CD14-positive monocyte (primary cell): ENCODE results near the gene TTC16. TPM values are rescaled to one million over a fixed set of nuclear protein-coding genes. Genes with fewer than 3 reads are reported as not detected.

Source experiments
- DNase-seq, 3 donors: peaks; one replicate each; pipeline ENCODE4 v3.0.0-alpha.2; 2011 to 2022
- H2AFZ ChIP-seq: 2 replicates; pipeline ENCODE4 v1.6.0; 2012; ENCODE audit warnings: mild to moderate bottlenecking, low read depth, low read length, inconsistent platforms; ENCODE audit not compliant: insufficient read depth, poor library complexity, severe bottlenecking
- H3K27ac ChIP-seq, 2 donors: 1 replicate in 1 of 2; 2 replicates in 1 of 2; pipeline ENCODE4 v1.5.1; 2012 to 2013; ENCODE audit warnings: low read length in 2 of 2, control low read depth in 1 of 2, inconsistent platforms in 1 of 2, low read depth in 1 of 2, mild to moderate bottlenecking in 1 of 2
- H3K27me3 ChIP-seq, 2 donors: one replicate each; pipeline versions ENCODE4 v1.6.0 to v1.6.1; 2011 to 2013; ENCODE audit warnings: low read length in 2 of 2; ENCODE audit not compliant: control insufficient read depth in 2 of 2, insufficient read depth in 2 of 2
- H3K36me3 ChIP-seq, 2 donors: replicated peaks in 1 of 2; 1 replicate in 1 of 2; 2 replicates in 1 of 2; pipeline versions ENCODE4 v1.5.1 to v1.6.1; 2012 to 2013; ENCODE audit warnings: low read length in 2 of 2, control low read depth in 1 of 2, inconsistent platforms in 1 of 2, mild to moderate bottlenecking in 1 of 2; ENCODE audit not compliant: insufficient read depth in 2 of 2, control insufficient read depth in 1 of 2
- H3K4me1 ChIP-seq, 2 donors: 1 replicate in 1 of 2; 2 replicates in 1 of 2; pipeline versions ENCODE4 v1.5.1 to v1.6.1; 2012 to 2013; ENCODE audit warnings: low read length in 2 of 2, control low read depth in 1 of 2, inconsistent platforms in 1 of 2, mild to moderate bottlenecking in 1 of 2, moderate library complexity in 1 of 2; ENCODE audit not compliant: insufficient read depth in 2 of 2, control insufficient read depth in 1 of 2
- H3K4me2 ChIP-seq: replicated peaks from 2 replicates; pipeline ENCODE3; 2012; ENCODE audit warnings: low read length, moderate library complexity, mild to moderate bottlenecking; ENCODE audit not compliant: poor library complexity, severe bottlenecking; ENCODE audit errors: extremely low read depth
- H3K4me3 ChIP-seq, 3 experiments: fragments of 200-600 bp in 1 of 3; sonication (generic) in 1 of 3; replicated peaks in 1 of 3; 1 replicate in 2 of 3; 2 replicates in 1 of 3; pipeline ENCODE4 v1.5.1; 2011 to 2013; ENCODE audit warnings: low read length in 3 of 3, mild to moderate bottlenecking in 3 of 3, control low read depth in 2 of 3, low read depth in 2 of 3, inconsistent platforms in 1 of 3, moderate library complexity in 1 of 3
- H3K79me2 ChIP-seq: 2 replicates; pipeline ENCODE4 v1.6.0; 2012; ENCODE audit warnings: mild to moderate bottlenecking, control low read depth, inconsistent platforms, low read length, moderate library complexity; ENCODE audit not compliant: insufficient read depth
- H3K9ac ChIP-seq: 2 replicates; pipeline ENCODE4 v1.6.0; 2017; ENCODE audit warnings: low read length, mild to moderate bottlenecking; ENCODE audit not compliant: insufficient read depth, poor library complexity, severe bottlenecking
- H3K9me3 ChIP-seq, 2 donors: replicated peaks in 1 of 2; 1 replicate in 1 of 2; 2 replicates in 1 of 2; pipeline versions ENCODE4 v1.5.1 to v1.6.1; 2012 to 2013; ENCODE audit warnings: low read length in 2 of 2, control low read depth in 1 of 2; ENCODE audit not compliant: control insufficient read depth in 1 of 2, insufficient read depth in 1 of 2
- H4K20me1 ChIP-seq: 2 replicates; pipeline ENCODE4 v1.6.0; 2012; ENCODE audit warnings: mild to moderate bottlenecking, low read length, control low read depth, moderate library complexity; ENCODE audit not compliant: insufficient read depth
- H3K27ac Mint-ChIP-seq, 7 donors: one replicate each; pipeline ENCODE4 v1.8.0; 2020; ENCODE audit warnings: mild to moderate bottlenecking in 7 of 7, mixed read lengths in 7 of 7, moderate library complexity in 6 of 7, inconsistent platforms in 2 of 7
- H3K27me3 Mint-ChIP-seq, 3 donors: one replicate each; pipeline ENCODE4 v1.8.0; 2021 to 2022; ENCODE audit warnings: low read depth in 3 of 3, mild to moderate bottlenecking in 3 of 3, mixed read lengths in 3 of 3, moderate library complexity in 3 of 3, inconsistent platforms in 1 of 3
- H3K36me3 Mint-ChIP-seq, 2 donors: one replicate each; pipeline ENCODE4 v1.8.0; 2020; ENCODE audit warnings: mixed read lengths in 2 of 2, inconsistent platforms in 1 of 2, mild to moderate bottlenecking in 1 of 2
- H3K4me1 Mint-ChIP-seq: one replicate; pipeline ENCODE4 v1.8.0; 2020; ENCODE audit warnings: mild to moderate bottlenecking, mixed read lengths
- H3K4me3 Mint-ChIP-seq, 2 donors: one replicate each; pipeline ENCODE4 v1.8.0; 2020; ENCODE audit warnings: mild to moderate bottlenecking in 2 of 2, mixed read lengths in 2 of 2, moderate library complexity in 1 of 2
- H3K9me3 Mint-ChIP-seq, 7 donors: one replicate each; pipeline ENCODE4 v1.8.0; 2020 to 2022; ENCODE audit warnings: mixed read lengths in 7 of 7, mild to moderate bottlenecking in 6 of 7, moderate library complexity in 6 of 7, inconsistent platforms in 2 of 7
- CTCF ChIP-seq: fragments of 200-600 bp; IDR thresholded peaks from one replicate; pipeline ENCODE4 v1.8.0; 2022; ENCODE audit warnings: antibody characterized with exemption, mild to moderate bottlenecking
- WGBS: methylation state at CpG from one replicate; pipeline ENCODE4 v1.1.5; 2013; ENCODE audit warnings: missing lambda C conversion rate; ENCODE audit not compliant: insufficient coverage; 5-methylcytosine and 5-hydroxymethylcytosine counted together
- intact Hi-C, 2 donors: fragments of 100-400 bp; cut with micrococcal nuclease; formaldehyde crosslinking; loops; one replicate each; pipeline versions ENCODE4 v1.15.0 to v1.15.1; 2023
- polyA plus RNA-seq, 3 donors: library from polyadenylated mRNA; depleted of rRNA in 1 of 3; unstranded in 2 of 3; stranded (reverse) in 1 of 3; fragments of 300-500 nt in 2 of 3; fragments of >200 nt in 1 of 3; fragmentation: Illumina TruSeq in 2 of 3; gene quantifications; 1 replicate in 2 of 3; 2 replicates in 1 of 3; pipeline ENCODE4 v1.2.3, GENCODE V29; 2012 to 2021

Gene TTC16
- polyA plus RNA-seq, 3 donors: 0.04 TPM; not detected in 2

GRCh38 chr9:127690735-127691134 lies 25.1 kb upstream of the TTC16 start:
- no CpG with 5 or more reads among the region's 10 CpGs for WGBS
- Histone ChIP-seq H2AFZ (no peak overlapping the region), H3K4me3 (no peak overlapping the region), H3K9me3 (no peaks in the 10 kb centered on the region), H3K4me2 (no peak overlapping the region), H3K27ac (no peak overlapping the region), H4K20me1 (no peaks in the 10 kb centered on the region), H3K4me1 (no peaks in the 10 kb centered on the region), H3K79me2 (no peaks in the 10 kb centered on the region), H3K36me3 (no peaks in the 10 kb centered on the region), H3K27me3 (no peaks in the 10 kb centered on the region), H3K9ac (no peak overlapping the region)
- H3K27ac Mint-ChIP-seq: no peak overlapping the region
- no peak overlapping the region for H3K4me3 Mint-ChIP-seq
- DNase-seq: no peak
- no peak for TF ChIP-seq CTCF
- H3K4me1 Mint-ChIP-seq: no peaks in the 10 kb centered on the region
- H3K9me3 Mint-ChIP-seq: peaks cover 0 to 2% (median 0%) of the 10 kb centered on the region in 7 donors
- peaks cover 0 to 4% (median 2%) of the 10 kb centered on the region in 3 donors for H3K27me3 Mint-ChIP-seq
- intact Hi-C loops: loop anchor here in 1 of 2 donors (10.0 kb wide), 1 partner anchor 86 kb away; no protein-coding TSS in a partner anchor
- no peaks in the 10 kb centered on the region for H3K36me3 Mint-ChIP-seq

DNA sequence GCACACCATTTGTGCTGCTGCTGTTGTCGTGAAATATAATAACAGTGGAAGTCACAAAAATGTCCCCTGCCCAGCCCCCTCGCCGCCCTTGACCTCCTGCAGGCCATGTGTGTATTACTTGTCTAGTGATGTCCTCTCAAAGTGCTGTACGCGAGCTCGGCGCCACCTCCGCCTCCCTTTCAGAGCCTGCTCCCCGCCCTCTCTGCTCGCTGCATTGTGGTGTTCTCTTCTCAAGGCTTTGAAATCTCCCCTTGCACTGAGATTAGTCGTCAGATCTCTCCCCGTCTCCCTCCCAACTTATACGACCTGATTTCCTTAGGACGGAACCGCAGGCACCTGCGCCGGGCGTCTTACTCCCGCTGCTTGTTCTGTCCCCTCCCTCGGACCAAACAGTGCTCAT lies 23.8 kb upstream of the TTC16 start:
- DNase-seq: no peak
- no peak overlapping the region for H3K4me2 ChIP-seq
- H3K27me3 ChIP-seq: no peaks in the 10 kb centered on the region
- no peaks in the 10 kb centered on the region for H3K79me2 ChIP-seq
- H3K4me3 Mint-ChIP-seq: no peak overlapping the region
- H3K9me3 Mint-ChIP-seq: peaks cover 0 to 2% (median 0%) of the 10 kb centered on the region in 7 donors
- H3K27ac ChIP-seq: no peak overlapping the region
- H3K9me3 ChIP-seq: no peaks in the 10 kb centered on the region
- no peaks in the 10 kb centered on the region for H3K4me1 Mint-ChIP-seq
- intact Hi-C loops: loop anchor here in 1 of 2 donors (10.0 kb wide), 1 partner anchor 87 kb away; no protein-coding TSS in a partner anchor
- no peaks in the 10 kb centered on the region for H3K36me3 Mint-ChIP-seq
- no peaks in the 10 kb centered on the region for H3K36me3 ChIP-seq
- H3K27ac Mint-ChIP-seq: no peak overlapping the region
- no peaks in the 10 kb centered on the region for H4K20me1 ChIP-seq
- no peak overlapping the region for H3K9ac ChIP-seq
- H2AFZ ChIP-seq: no peak overlapping the region
- no peak for TF ChIP-seq CTCF
- 98% methylated on average over 16 of the region's 20 CpGs for WGBS
- H3K4me1 ChIP-seq: no peaks in the 10 kb centered on the region
- no peak overlapping the region for H3K4me3 ChIP-seq
- H3K27me3 Mint-ChIP-seq: peaks cover 2% of the 10 kb centered on the region in 3 donors
